Measurements from ENCODE around the gene C1GALT1. TPM values are rescaled to one million over a fixed set of nuclear protein-coding genes. Genes with fewer than 3 reads are reported as not detected.

C1GALT1 gene
- total RNA-seq, 1 experiment from 2014 or later, result 27.2 TPM

- H3K4me2 ChIP-seq (ENCODE audit: low read length), result 0 out of 2 replicates have a peak overlapping the region, but pooled peaks have one; percentile 12
- no peak overlapping the region for H3K4me3 ChIP-seq (replicated peaks in 1 of 2; ENCODE audit: low read depth in 1 of 2, low read length in 2 of 2)
- no peaks in the 10 kb centered on the region for H3K36me3 ChIP-seq (ENCODE audit: control insufficient read depth in 1 of 2, insufficient read depth in 2 of 2, low read length in 2 of 2)
- no peaks in the 10 kb centered on the region for H3K9me3 ChIP-seq (ENCODE audit: control insufficient read depth in 1 of 2, insufficient read depth in 1 of 2, low read depth in 1 of 2, low read length in 2 of 2)
- no peak for TF ChIP-seq CEBPB (IDR thresholded peaks at IDR 0.05; ENCODE audit: low read depth)
- no peak for TF ChIP-seq TCF7L2 (IDR thresholded peaks at IDR 0.05; ENCODE audit: borderline replicate concordance, extremely low read depth, insufficient read depth, insufficient read length)
- TF ChIP-seq POLR2A (IDR thresholded peaks at IDR 0.05; ENCODE audit: borderline replicate concordance, extremely low read depth, insufficient read depth, insufficient read length), result no peak
- no peak for TF ChIP-seq YY1 (IDR thresholded peaks at IDR 0.05; ENCODE audit: extremely low read depth, insufficient replicate concordance, low read depth, low read length)
- TF ChIP-seq CTCF (IDR thresholded peaks at IDR 0.05 in 2 of 3, conservative IDR thresholded peaks at IDR 0.05 in 1 of 3; ENCODE audit: borderline replicate concordance in 1 of 3, insufficient read depth in 1 of 3, low read depth in 2 of 3, low read length in 2 of 3), result no peak
- no peak for TF ChIP-seq EGR1 (IDR thresholded peaks at IDR 0.05; ENCODE audit: low read depth)
- no peak for TF ChIP-seq CBX3 (IDR thresholded peaks at IDR 0.05; ENCODE audit: low read depth)
- TF ChIP-seq REST (IDR thresholded peaks at IDR 0.05; ENCODE audit: low read depth), result no peak
- no peak for TF ChIP-seq JUND (IDR thresholded peaks at IDR 0.05)
- H2AFZ ChIP-seq (ENCODE audit: low read depth, low read length, poor library complexity, severe bottlenecking), result no peak overlapping the region
- ATAC-seq (no peak), DNase-seq (ENCODE audit: low read depth, low spot score) (no peak)
- peaks cover 0 to 6% of the 10 kb centered on the region in 2 experiments; a peak in 1 of 4 replicates for H3K4me1 ChIP-seq (ENCODE audit: control insufficient read depth in 1 of 2, insufficient read depth in 2 of 2, low read length in 2 of 2)
- CTCF ChIA-PET, result no interaction called here
- no peak overlapping the region for H3K27ac ChIP-seq (ENCODE audit: low read depth, low read length)
- no peaks in the 10 kb centered on the region for H3K9me2 ChIP-seq (ENCODE audit: insufficient read depth)
- H4K20me1 ChIP-seq (ENCODE audit: insufficient read depth), result no peaks in the 10 kb centered on the region
- H3K79me2 ChIP-seq (ENCODE audit: insufficient read depth, low read length), result no peaks in the 10 kb centered on the region
- no peak overlapping the region for H3K9ac ChIP-seq (ENCODE audit: low read length)
- POLR2A ChIA-PET, result no interaction called here
- intact Hi-C loops (cut with micrococcal nuclease), result no loop called here
- no TSS peak for BruUV-seq (replicated peaks)
- H3K27me3 ChIP-seq (ENCODE audit: insufficient read depth, low read length), result no peaks in the 10 kb centered on the region
- RAD21 ChIA-PET (ENCODE audit: low non-redundant PET in 1 of 2, low total read pairs in 2 of 2, uncharacterized antibody in 2 of 2, unreplicated experiment in 2 of 2), result no interaction called here
Measured at GRCh38 chr7:7266257-7266881, 84.0 kb downstream of the C1GALT1 start.

All from HCT116 (cell line).